Hepatocyte (in vitro differentiated cells): ENCODE results near the gene F2.

Experiments used
- CTCF ChIP-seq: fragments of 200-600 bp; sonication (generic); IDR thresholded peaks from 2 replicates; pipeline ENCODE4 v1.5.1; 2016; ENCODE audit warnings: antibody characterized with exemption, mild to moderate bottlenecking; ENCODE audit not compliant: poor library complexity
- EZH2 ChIP-seq: fragments of 200-600 bp; sonication (generic); IDR thresholded peaks from 2 replicates; pipeline ENCODE4 v1.6.1; 2016; ENCODE audit warnings: antibody characterized with exemption, mild to moderate bottlenecking, borderline replicate concordance
- EZH2phosphoT487 ChIP-seq: fragments of 200-600 bp; sonication (generic); IDR thresholded peaks from one replicate; pipeline ENCODE4 v1.6.1; 2018; ENCODE audit warnings: antibody characterized with exemption, mild to moderate bottlenecking, low read depth, moderate library complexity; ENCODE audit not compliant: unreplicated experiment, severe bottlenecking

GRCh38 chr11:46745328-46745727 lies 26.3 kb downstream of the F2 start:
- no peak for TF ChIP-seq CTCF
- no peak for TF ChIP-seq EZH2
- no peak for TF ChIP-seq EZH2phosphoT487
